ENCODE measurements around the gene ELANE.

The ELANE gene

DNA sequence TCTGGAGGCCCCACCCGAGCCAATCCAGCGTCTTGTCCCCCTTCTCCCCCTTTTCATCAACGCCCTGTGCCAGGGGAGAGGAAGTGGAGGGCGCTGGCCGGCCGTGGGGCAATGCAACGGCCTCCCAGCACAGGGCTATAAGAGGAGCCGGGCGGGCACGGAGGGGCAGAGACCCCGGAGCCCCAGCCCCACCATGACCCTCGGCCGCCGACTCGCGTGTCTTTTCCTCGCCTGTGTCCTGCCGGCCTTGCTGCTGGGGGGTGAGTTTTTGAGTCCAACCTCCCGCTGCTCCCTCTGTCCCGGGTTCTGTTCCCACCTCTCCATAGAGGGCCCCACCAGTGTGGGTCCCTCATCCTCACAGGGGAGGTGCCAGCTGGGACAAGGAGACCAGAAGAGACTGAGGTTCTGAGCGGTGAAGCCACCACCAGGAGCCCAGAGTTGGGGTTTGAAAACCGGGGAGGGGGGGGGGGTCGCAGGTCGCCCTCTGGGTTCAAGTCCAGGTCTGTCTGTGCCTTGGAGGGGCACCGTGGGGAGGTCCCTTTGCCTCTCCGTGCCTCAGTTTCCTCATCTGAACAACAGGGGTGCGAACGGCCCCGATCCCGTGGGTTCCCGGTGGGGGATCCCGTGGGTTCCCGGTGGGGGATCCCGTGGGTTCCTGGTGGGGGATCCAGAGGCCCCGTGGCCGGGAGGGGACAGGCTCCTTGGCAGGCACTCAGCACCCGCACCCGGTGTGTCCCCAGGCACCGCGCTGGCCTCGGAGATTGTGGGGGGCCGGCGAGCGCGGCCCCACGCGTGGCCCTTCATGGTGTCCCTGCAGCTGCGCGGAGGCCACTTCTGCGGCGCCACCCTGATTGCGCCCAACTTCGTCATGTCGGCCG is at the start of gene ELANE:
Gene ELANE (plus strand): TSS at position 168 of the 878 bp plus-strand sequence. CDS start 26 bp downstream, at position 194.
- in situ Hi-C loops (cut with MboI; ENCODE audit: low sequenced_read_pairs), result loop anchor here (25.0 kb wide), 1 partner anchor 135 kb away; the partner anchor contains the start of gene WDR18

DNA sequence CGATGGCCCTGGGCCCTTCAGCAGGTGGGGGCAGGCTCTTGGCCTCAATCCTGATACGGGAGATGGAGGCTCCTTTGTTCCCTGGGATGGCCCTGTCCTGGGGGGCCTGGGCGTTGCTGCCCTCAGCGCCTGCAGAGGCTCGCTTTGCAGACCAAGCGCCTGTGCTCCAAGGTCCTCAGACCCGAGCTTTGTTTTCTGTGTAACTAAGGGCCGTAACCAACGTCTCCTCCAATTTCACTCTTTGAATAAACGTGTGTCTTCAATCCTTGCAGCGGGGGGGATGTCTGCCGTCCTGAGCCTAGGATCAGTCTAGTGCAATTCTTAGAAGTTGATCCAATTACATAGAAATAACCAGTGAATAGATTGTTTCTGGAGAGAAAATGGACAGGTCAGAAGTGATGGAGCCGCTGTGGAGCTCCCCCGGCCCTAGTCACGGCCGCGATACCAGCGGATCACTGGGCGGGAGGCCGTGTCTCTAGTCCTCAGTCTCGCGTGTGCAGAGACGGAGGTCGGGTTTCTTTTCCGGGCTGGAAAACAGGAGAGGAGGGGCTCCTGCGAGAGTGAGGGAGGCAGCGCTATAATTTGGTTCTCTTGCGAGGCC is 49.5 kb upstream of the ELANE start:
- in situ Hi-C loops (cut with MboI; ENCODE audit: low sequenced_read_pairs), result no loop called here

DNA sequence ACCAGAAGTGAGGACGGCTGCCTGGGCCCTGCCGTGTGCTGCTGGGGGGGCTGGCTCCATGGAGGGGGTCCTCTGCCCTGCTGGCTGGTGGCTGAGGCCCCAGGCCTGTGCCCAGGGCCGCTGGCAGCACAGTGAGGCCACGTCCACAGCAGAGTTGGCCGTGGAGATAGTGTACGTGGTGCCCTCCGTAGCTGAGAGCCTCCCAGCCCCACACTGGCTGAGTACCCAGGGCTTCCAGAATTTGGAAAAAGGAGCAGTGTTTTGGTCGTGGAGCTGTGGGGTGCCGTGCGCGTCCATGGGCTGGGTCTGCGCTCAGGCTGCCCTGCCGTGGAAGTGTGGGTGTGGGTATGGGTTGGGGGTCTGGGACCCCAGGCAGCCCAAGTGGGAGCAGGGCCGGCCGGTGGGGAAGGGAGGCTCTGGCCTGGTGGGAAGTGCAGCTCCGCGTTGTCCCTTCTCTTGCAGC is 49.0 kb upstream of the ELANE start:
- in situ Hi-C loops (cut with MboI; ENCODE audit: low sequenced_read_pairs), result no loop called here

DNA sequence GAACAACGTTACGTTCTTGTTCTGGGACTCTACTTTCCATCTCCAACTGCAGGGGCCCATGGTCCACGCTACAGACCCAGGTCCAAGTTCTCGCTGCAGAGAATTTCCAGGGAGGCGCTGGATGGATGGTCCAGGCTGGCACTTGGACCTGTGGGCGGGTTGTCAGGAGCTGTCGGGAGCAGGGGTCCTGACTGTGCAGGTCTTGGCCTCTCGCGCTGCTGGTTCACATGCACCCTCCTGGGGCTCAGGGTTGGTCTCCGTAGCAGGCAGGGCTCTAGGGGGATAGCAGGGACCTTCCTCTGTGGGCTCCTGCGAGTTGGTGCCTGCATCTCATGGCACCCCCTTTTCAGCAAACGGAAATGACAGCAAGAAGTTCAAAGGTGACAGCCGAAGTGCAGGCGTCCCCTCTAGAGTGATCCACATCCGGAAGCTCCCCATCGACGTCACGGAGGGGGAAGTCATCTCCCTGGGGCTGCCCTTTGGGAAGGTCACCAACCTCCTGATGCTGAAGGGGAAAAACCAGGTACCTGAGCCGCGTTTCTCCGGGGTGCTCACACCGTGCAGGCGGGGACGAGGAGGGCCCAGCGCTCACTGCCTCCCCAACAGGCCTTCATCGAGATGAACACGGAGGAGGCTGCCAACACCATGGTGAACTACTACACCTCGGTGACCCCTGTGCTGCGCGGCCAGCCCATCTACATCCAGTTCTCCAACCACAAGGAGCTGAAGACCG is 48.3 kb upstream of the ELANE start:
- in situ Hi-C loops (cut with MboI; ENCODE audit: low sequenced_read_pairs), result no loop called here

DNA sequence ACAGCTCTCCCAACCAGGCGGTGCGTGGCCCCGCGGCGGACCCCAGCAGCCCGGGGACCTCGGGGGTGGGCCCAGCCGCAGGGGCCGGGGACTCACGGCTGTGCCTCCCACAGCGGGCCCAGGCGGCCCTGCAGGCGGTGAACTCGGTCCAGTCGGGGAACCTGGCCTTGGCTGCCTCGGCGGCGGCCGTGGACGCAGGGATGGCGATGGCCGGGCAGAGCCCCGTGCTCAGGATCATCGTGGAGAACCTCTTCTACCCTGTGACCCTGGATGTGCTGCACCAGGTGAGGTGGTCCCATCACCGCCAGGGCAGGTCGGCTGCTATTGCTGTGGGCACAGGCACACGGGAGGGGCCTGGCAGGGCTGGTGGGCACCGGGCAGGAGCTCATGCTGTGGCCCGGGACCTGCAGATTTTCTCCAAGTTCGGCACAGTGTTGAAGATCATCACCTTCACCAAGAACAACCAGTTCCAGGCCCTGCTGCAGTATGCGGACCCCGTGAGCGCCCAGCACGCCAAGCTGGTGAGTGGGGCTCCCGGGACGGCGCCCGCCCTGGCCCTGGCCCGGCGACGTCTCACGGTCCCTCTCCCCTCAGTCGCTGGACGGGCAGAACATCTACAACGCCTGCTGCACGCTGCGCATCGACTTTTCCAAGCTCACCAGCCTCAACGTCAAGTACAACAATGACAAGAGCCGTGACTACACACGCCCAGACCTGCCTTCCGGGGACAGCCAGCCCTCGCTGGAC is 47.5 kb upstream of the ELANE start:
- in situ Hi-C loops (cut with MboI; ENCODE audit: low sequenced_read_pairs), result no loop called here

DNA sequence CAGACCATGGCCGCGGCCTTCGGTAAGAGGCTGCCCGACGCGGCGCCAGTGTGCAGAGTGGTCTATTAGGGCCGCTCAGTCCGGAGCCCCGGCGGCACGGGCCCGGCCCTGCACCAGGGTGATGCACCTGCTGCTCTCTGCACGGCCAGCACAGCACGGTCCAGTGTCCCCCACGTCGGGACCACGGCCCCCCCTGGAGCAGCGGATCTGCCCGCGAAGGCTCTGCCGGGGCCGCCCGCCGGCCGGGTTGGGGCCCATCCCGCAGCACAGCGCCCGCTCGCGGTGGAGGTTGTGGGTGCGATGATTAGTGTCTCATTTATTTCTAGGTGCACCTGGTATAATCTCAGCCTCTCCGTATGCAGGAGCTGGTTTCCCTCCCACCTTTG is 46.9 kb upstream of the ELANE start:
- in situ Hi-C loops (cut with MboI; ENCODE audit: low sequenced_read_pairs), result no loop called here

DNA sequence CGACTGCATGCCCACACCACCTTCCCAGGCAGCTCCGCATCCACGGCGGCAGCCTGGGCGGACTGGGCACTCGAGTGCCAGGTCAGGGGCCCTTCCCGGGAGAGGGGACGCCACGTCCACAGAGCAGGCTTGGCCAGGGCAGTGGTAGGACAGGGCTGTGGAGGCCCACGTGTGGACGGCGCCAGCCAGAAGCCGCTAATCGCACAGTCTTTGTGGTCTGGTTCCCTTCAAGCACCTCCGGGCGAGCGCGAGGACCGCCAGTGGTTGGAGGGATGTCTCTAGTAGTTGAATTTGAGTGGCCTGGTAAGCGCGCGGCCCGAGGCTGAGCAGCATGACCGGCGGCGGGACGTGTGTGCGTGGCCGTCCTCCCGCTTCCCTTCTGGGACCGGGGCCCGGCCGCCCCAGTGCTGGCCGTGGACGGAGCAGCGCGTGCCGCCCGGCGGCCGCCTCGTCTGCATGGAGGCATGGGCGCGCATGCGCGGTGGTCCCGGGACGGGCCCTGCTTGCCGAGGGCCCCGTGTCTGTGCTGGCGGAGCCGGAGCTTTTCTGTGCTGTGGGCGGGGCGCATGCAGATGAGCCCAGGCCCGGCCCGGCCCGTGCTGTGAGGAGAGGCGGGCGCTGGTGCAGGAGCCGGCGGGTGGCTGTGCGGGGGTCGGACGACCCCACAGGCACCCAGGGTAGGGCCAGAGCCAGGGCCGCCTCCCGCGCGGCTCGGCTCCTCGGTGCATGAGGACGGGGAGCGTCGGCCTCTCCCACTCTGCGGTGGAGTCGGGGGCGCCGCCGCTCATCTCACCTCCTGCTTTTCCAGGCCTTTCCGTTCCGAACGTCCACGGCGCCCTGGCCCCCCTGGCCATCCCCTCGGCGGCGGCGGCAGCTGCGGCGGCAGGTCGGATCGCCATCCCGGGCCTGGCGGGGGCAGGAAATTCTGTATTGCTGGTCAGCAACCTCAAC is 46.2 kb upstream of the ELANE start:
- in situ Hi-C loops (cut with MboI; ENCODE audit: low sequenced_read_pairs), result no loop called here

DNA sequence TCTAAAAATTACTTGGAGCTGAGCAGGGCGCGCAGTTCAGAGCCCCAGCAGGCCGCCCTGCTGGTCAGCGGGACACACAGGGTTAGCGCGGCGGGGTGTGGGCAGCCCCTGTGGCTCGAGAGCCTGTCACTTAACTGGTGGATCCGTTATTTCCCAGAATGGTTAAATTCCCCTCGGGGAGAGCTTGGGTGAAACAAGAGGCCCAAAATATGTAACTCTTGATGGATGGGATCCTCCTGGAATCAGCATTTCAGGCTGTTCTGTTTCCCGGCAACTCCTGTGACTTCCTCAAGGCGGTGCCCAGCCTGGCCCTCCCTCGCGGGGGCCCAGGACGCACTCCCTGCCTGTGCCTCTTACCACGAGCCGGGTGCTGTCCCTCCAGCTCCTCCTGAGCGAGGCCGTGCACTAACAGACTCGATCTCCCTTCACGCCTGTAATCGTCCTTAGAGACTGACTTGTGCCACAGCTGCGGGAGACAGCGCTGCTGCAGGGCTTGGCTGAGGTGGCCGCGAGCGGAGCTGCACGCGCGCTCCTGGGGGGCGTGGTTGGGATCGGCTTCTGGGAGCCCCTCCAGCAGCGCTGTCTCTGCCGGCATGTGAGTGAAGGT is 45.2 kb upstream of the ELANE start:
- in situ Hi-C loops (cut with MboI; ENCODE audit: low sequenced_read_pairs), result no loop called here

DNA sequence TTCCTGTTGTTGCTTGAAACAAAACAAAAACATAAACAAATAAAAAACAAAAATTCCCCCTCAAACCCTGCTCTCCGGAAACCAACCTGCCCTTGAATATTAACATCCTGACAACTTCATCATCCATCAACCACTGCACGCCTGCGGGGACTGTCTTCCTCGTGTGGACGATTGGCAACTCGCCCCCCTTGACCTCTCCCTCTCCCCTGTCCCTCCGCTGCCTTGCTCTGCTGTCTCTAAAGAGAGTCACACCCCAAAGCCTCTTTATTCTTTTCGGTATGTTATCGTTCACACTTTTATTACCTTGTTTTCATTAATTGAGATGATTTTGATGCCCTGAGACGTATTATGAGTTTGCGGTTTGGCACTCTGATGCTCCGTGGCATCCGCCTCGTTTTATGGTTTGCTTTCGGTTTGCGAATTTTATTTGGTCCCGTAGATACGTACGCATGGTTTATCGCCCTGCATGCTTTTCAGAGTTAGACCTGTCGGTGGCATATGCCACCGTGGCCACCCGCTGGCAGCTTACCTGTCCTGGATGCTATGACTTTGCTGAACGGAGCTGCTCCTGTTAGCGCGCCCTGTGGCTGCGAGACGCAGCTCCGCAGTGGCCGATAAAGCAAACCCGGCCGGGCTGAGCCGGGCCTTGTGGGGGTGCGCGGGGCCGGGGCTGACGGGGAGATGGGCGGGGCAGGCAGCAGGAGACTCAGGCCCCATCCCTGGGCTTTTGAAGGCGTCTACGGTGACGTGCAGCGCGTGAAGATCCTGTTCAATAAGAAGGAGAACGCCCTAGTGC is 44.3 kb upstream of the ELANE start:
- in situ Hi-C loops (cut with MboI; ENCODE audit: low sequenced_read_pairs), result no loop called here

DNA sequence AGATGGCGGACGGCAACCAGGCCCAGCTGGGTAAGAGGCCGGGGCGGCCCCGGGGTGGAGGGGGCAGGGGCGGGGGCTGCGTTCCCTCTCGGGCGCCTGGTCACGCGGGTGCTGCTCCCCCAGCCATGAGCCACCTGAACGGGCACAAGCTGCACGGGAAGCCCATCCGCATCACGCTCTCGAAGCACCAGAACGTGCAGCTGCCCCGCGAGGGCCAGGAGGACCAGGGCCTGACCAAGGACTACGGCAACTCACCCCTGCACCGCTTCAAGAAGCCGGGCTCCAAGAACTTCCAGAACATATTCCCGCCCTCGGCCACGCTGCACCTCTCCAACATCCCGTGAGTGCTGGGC is 43.7 kb upstream of the ELANE start:
- in situ Hi-C loops (cut with MboI; ENCODE audit: low sequenced_read_pairs), result no loop called here

DNA sequence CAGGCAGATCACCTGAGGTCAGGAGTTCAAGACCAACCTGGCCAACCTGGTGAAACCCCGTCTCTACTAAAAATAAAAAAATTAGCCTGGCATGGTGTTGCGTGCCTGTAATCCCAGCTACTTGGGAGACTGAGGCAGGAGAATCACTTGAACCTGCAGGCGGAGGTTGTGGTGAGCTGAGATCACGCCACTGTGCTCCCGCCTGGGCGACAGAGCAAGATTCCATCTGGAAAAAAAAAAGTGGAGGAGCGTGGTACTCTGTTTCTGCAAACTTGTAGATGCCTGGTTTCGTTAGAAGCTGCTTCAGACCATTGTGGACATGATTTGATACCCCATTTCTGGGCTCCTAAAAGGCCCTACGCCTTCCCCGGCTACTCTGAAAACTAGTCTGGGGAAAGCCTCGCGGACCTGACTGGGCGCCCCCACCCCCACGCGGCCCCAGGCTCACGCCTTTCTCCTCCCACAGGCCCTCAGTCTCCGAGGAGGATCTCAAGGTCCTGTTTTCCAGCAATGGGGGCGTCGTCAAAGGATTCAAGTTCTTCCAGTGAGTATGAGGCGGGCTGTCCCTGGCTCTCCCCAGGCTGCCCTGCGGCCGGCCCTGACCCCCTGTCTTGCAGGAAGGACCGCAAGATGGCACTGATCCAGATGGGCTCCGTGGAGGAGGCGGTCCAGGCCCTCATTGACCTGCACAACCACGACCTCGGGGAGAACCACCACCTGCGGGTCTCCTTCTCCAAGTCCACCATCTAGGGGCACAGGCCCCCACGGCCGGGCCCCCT is 41.8 kb upstream of the ELANE start:
- in situ Hi-C loops (cut with MboI; ENCODE audit: low sequenced_read_pairs), result no loop called here

DNA sequence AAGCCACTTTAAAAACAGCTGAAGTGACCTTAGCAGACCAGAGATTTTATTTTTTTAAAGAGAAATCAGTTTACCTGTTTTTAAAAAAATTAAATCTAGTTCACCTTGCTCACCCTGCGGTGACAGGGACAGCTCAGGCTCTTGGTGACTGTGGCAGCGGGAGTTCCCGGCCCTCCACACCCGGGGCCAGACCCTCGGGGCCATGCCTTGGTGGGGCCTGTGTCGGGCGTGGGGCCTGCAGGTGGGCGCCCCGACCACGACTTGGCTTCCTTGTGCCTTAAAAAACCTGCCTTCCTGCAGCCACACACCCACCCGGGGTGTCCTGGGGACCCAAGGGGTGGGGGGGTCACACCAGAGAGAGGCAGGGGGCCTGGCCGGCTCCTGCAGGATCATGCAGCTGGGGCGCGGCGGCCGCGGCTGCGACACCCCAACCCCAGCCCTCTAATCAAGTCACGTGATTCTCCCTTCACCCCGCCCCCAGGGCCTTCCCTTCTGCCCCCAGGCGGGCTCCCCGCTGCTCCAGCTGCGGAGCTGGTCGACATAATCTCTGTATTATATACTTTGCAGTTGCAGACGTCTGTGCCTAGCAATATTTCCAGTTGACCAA is 41.1 kb upstream of the ELANE start:
- in situ Hi-C loops (cut with MboI; ENCODE audit: low sequenced_read_pairs), result no loop called here

DNA sequence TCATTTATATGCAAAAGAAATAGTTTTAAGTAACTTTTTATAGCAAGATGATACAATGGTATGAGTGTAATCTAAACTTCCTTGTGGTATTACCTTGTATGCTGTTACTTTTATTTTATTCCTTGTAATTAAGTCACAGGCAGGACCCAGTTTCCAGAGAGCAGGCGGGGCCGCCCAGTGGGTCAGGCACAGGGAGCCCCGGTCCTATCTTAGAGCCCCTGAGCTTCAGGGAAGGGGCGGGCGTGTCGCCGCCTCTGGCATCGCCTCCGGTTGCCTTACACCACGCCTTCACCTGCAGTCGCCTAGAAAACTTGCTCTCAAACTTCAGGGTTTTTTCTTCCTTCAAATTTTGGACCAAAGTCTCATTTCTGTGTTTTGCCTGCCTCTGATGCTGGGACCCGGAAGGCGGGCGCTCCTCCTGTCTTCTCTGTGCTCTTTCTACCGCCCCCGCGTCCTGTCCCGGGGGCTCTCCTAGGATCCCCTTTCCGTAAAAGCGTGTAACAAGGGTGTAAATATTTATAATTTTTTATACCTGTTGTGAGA is 40.5 kb upstream of the ELANE start:
- in situ Hi-C loops (cut with MboI; ENCODE audit: low sequenced_read_pairs), result no loop called here

DNA sequence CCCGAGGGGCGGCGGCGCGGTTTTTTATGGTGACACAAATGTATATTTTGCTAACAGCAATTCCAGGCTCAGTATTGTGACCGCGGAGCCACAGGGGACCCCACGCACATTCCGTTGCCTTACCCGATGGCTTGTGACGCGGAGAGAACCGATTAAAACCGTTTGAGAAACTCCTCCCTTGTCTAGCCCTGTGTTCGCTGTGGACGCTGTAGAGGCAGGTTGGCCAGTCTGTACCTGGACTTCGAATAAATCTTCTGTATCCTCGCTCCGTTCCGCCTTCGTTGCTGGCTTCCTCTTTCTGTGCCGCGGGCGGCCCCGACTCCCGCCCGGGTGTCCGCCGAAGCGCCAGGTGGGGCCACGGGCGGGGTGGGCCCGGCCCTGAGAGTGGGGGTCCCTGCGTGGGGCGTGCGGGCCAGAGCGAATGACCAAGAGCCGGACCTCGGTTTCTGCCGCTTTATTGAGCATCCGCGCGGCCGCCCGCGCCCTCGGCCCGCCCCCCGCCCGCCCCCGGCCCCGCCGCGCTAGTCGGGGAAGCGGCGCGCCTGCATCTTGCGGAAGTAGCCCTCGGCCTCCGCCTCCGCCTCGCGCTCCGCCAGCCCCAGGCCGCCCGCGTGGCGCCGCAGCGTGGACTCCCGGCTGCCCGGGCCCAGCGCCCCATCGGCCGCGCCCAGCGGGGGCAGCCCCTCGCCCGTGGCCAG is 39.9 kb upstream of the ELANE start:
- in situ Hi-C loops (cut with MboI; ENCODE audit: low sequenced_read_pairs), result no loop called here

DNA sequence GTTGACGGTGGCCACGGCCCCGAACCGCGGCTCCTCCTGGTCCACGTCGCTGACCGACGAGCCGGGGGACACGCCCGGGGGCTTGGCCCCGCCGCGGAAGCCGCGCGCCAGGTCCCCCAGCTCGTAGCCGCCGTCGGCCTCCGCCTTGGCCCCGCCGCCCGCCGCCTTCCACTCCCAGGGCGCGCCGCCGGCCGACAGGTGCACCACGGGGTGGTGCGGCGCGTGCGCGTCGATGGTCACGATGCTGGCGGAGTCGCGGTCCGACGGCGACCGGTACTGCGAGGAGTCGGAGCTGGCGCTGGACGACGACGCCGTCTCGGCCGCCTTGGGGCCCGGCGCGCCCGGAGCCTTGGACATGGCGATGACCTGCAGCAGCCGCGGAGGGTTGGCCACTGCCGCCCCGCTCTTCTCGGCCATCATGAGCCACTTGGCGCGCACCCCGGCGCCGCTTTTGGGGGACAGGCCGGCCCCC is 39.3 kb upstream of the ELANE start:
- in situ Hi-C loops (cut with MboI; ENCODE audit: low sequenced_read_pairs), result no loop called here
